KG1 (cell line): ENCODE results near the gene CXCR5.

Experiments
- DNase-seq: peaks from one replicate; lab custom pipeline; 2025; lab: John Stamatoyannopoulos, UW

CXCR5 gene

GRCh38 chr11:118928101-118928869 lies 44.6 kb downstream of the CXCR5 start:
- DNase-seq, result peak; percentile 96

- DNase-seq, result peak; percentile 71
Measured at GRCh38 chr11:118928870-118929500, 45.3 kb downstream of the CXCR5 start.

GRCh38 chr11:118929501-118930093 lies 45.9 kb downstream of the CXCR5 start:
- peak; percentile 83 for DNase-seq

- DNase-seq, result peak; percentile 95
Measured at GRCh38 chr11:118930094-118930712, 46.5 kb downstream of the CXCR5 start.

- no peak for DNase-seq
Measured at GRCh38 chr11:118931571-118931970, 47.9 kb downstream of the CXCR5 start.

GRCh38 chr11:118933486-118933885 lies 49.8 kb downstream of the CXCR5 start:
- DNase-seq, result no peak

- no peak for DNase-seq
Measured at GRCh38 chr11:118935376-118935775, 51.7 kb downstream of the CXCR5 start.

- no peak for DNase-seq
Measured at GRCh38 chr11:118938491-118939403, 55.1 kb downstream of the CXCR5 start.

GRCh38 chr11:118939404-118939915 lies 55.8 kb downstream of the CXCR5 start:
- DNase-seq, result no peak

- peak; percentile 80 for DNase-seq
Measured at GRCh38 chr11:118939953-118940598, 56.4 kb downstream of the CXCR5 start.

- DNase-seq, result no peak
Measured at GRCh38 chr11:118947091-118947490, 63.4 kb downstream of the CXCR5 start.
